IPS DF 4.7 (cell line): ENCODE measurements around the gene WWOX.

Source experiments
- DNase-seq: peaks from one replicate; pipeline ENCODE4 v3.0.0-alpha.2; 2013; ENCODE audit warnings: low spot score; ENCODE audit errors: extremely low read depth

Gene WWOX

GRCh38 chr16:78433116-78433515 is 333.7 kb downstream of the WWOX start:
- no peak for DNase-seq

GRCh38 chr16:78434401-78434800 is 334.9 kb downstream of the WWOX start:
- no peak for DNase-seq

- DNase-seq = no peak
Observed at GRCh38 chr16:78435260-78435659, 335.8 kb downstream of the WWOX start.

GRCh38 chr16:78436023-78436422 is 336.6 kb downstream of the WWOX start:
- DNase-seq = no peak

- no peak for DNase-seq
Observed at GRCh38 chr16:78436846-78437245, 337.4 kb downstream of the WWOX start.

- no peak for DNase-seq
Observed at GRCh38 chr16:78437352-78437968, 338.0 kb downstream of the WWOX start.

- no peak for DNase-seq
Observed at GRCh38 chr16:78438219-78438618, 338.8 kb downstream of the WWOX start.

- no peak for DNase-seq
Observed at GRCh38 chr16:78438632-78439031, 339.2 kb downstream of the WWOX start.

- no peak for DNase-seq
Observed at GRCh38 chr16:78439646-78440045, 340.2 kb downstream of the WWOX start.

- DNase-seq = no peak
Observed at GRCh38 chr16:78441298-78441697, 341.8 kb downstream of the WWOX start.

GRCh38 chr16:78443542-78444364 is 344.3 kb downstream of the WWOX start:
- DNase-seq = no peak

GRCh38 chr16:78445818-78446217 is 346.4 kb downstream of the WWOX start:
- no peak for DNase-seq

- no peak for DNase-seq
Observed at GRCh38 chr16:78446486-78446885, 347.0 kb downstream of the WWOX start.

- no peak for DNase-seq
Observed at GRCh38 chr16:78446992-78447563, 347.6 kb downstream of the WWOX start.

- peak; percentile 11 for DNase-seq
Observed at GRCh38 chr16:78448658-78449271, 349.3 kb downstream of the WWOX start.

- DNase-seq = no peak
Observed at GRCh38 chr16:78450255-78450654, 350.8 kb downstream of the WWOX start.

- DNase-seq = no peak
Observed at GRCh38 chr16:78452025-78452555, 352.6 kb downstream of the WWOX start.

GRCh38 chr16:78455861-78456260 is 356.4 kb downstream of the WWOX start:
- no peak for DNase-seq

GRCh38 chr16:78458588-78458987 is 359.1 kb downstream of the WWOX start:
- no peak for DNase-seq

GRCh38 chr16:78460428-78460827 is 361.0 kb downstream of the WWOX start:
- no peak for DNase-seq

- no peak for DNase-seq
Observed at GRCh38 chr16:78461087-78461486, 361.6 kb downstream of the WWOX start.
